ENCODE data around the gene ZDHHC7.
"Not testable (repeated sequence)": the region's sequence is repeated elsewhere in the genome, so short reads cannot be mapped to it uniquely, and the experiment has no call there.

The ZDHHC7 gene

GRCh38 chr16:85042606-85043005 is 31.3 kb upstream of the ZDHHC7 start:
- no peak for DNase-seq (ENCODE audit: low read depth in 2 of 2)

- no peak for DNase-seq (ENCODE audit: low read depth in 2 of 2)
Measured at GRCh38 chr16:85042167-85042526, 30.8 kb upstream of the ZDHHC7 start.

- DNase-seq (ENCODE audit: low read depth in 2 of 2) = no peak
Measured at GRCh38 chr16:85041219-85042166, 30.2 kb upstream of the ZDHHC7 start.

- no peak for DNase-seq (ENCODE audit: low read depth in 2 of 2)
Measured at GRCh38 chr16:85040685-85041084, 29.4 kb upstream of the ZDHHC7 start.

GRCh38 chr16:85037721-85038120 is 26.4 kb upstream of the ZDHHC7 start:
- DNase-seq (ENCODE audit: low read depth in 2 of 2) = no peak

- DNase-seq (ENCODE audit: low read depth in 2 of 2) = no peak
Measured at GRCh38 chr16:85037050-85037410, 25.7 kb upstream of the ZDHHC7 start.

- no peak for DNase-seq (ENCODE audit: low read depth in 2 of 2)
Measured at GRCh38 chr16:85036236-85037049, 25.1 kb upstream of the ZDHHC7 start.

GRCh38 chr16:85034591-85035433 is 23.5 kb upstream of the ZDHHC7 start:
- no peak for DNase-seq (ENCODE audit: low read depth in 2 of 2)

GRCh38 chr16:85033171-85033570 is 21.8 kb upstream of the ZDHHC7 start:
- DNase-seq (ENCODE audit: low read depth in 2 of 2) = no peak

- DNase-seq (ENCODE audit: low read depth in 2 of 2) = not testable (repeated sequence)
Measured at GRCh38 chr16:85032187-85032586, 20.9 kb upstream of the ZDHHC7 start.

GRCh38 chr16:85031451-85031850 is 20.1 kb upstream of the ZDHHC7 start:
- DNase-seq (ENCODE audit: low read depth in 2 of 2) = no peak

- DNase-seq (ENCODE audit: low read depth in 2 of 2) = no peak
Measured at GRCh38 chr16:85029981-85030401, 18.7 kb upstream of the ZDHHC7 start.

- peak; percentile 51 to 58 for DNase-seq (ENCODE audit: low read depth in 2 of 2)
Measured at GRCh38 chr16:85029408-85029784, 18.1 kb upstream of the ZDHHC7 start.

GRCh38 chr16:85028685-85029407 is 17.5 kb upstream of the ZDHHC7 start:
- DNase-seq (ENCODE audit: low read depth in 2 of 2) = peak; percentile 67 to 68

GRCh38 chr16:85027958-85028684 is 16.8 kb upstream of the ZDHHC7 start:
- DNase-seq (ENCODE audit: low read depth in 2 of 2) = no peak

- DNase-seq (ENCODE audit: low read depth in 2 of 2) = peak; percentile 89 to 94
Measured at GRCh38 chr16:85027349-85027957, 16.1 kb upstream of the ZDHHC7 start, which contains the start of gene KIAA0513. KIAA0513 (plus strand) TSS chr16:85027795; CDS start chr16:85067072, 39,277 bp downstream.

- DNase-seq (ENCODE audit: low read depth in 2 of 2) = no peak
Measured at GRCh38 chr16:85026703-85027102, 15.4 kb upstream of the ZDHHC7 start.

- no peak for DNase-seq (ENCODE audit: low read depth in 2 of 2)
Measured at GRCh38 chr16:85025781-85026653, 14.7 kb upstream of the ZDHHC7 start.

- DNase-seq (ENCODE audit: low read depth in 2 of 2) = no peak
Measured at GRCh38 chr16:85019659-85020245, 8.4 kb upstream of the ZDHHC7 start.

All from stimulated activated CD8-positive, alpha-beta memory T cell treated with anti-CD3 and anti-CD28 coated beads, Interleukin-7, amount 100 ng/mL, for 4 hours (primary cell).